H1 (cell line): Measurements from ENCODE around the gene FGFRL1. TPM values are rescaled to one million over a fixed set of nuclear protein-coding genes. Genes with fewer than 3 reads are reported as not detected.

Experiments
- BCL11A ChIP-seq, 2 experiments: IDR thresholded peaks; one replicate each; pipeline ENCODE4 v1.6.1; 2011; ENCODE audit warnings: low read depth in 2 of 2, low read length in 2 of 2, mild to moderate bottlenecking in 2 of 2
- polyA plus RNA-seq, 7 experiments: library from polyadenylated mRNA; depleted of rRNA in 3 of 7; stranded (reverse) in 5 of 7; unstranded in 2 of 7; fragments of >200 nt in 5 of 7; fragments of 200-250 nt in 2 of 7; gene quantifications; 1 replicate in 5 of 7; 2 replicates in 1 of 7; 4 replicates in 1 of 7; pipeline versions ENCODE4 v1.2.1 to v1.2.3, GENCODE V29; 2011 to 2013; ENCODE audit warnings: missing spikeins in 2 of 7, mixed read lengths in 2 of 7
- total RNA-seq: library from RNA; stranded (reverse); fragmentation: NEBNext Ultra II Directional; extraction: Animal tissue kit (Norgen Biotek cat#: 25700); gene quantifications from 2 replicates; pipeline ENCODE4 v1.2.1, GENCODE V29; 2021

The FGFRL1 gene
- total and polyA plus RNA-seq, 2 of the 8 experiments (the other 6 are each of a cell fraction or from before 2014, with no cell fraction given), result 18.9 to 34.6 TPM

GRCh38 chr4:1043162-1043561, 31.7 kb downstream of the FGFRL1 start (continued):
- no peak for TF ChIP-seq BCL11A (IDR thresholded peaks at IDR 0.05; ENCODE audit: low read depth in 2 of 2, low read length in 2 of 2)
